ENCODE measurements around the gene PTEN. TPM values are rescaled to one million over a fixed set of nuclear protein-coding genes. Genes with fewer than 3 reads are reported as not detected.

PTEN gene
- total RNA-seq, 1 donor from 2014 or later: 64.9 TPM

DNA sequence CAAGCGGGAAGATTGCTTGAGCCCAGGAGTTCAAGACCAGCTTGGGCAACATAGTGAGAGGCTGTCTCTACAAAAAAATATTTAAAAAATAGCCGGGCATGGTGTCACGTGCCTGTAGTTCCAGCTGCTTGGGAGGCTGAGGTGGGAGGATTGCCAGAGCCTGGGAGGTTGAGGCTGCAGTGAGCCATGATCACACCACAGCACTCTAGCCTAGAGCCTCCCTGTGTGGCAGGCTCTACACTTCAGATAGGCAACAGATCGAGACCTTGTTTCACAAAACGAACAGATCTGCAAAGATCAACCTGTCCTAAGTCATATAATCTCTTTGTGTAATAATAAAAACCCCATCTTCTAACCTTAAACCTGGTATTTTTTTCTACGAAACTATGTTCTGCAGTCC, 76.8 kb downstream of the PTEN start:
- H2AFZ ChIP-seq (replicated peaks): no peak overlapping the region
- no peak for TF ChIP-seq EZH2 (IDR thresholded peaks at IDR 0.05)
- H4K20me1 ChIP-seq (ENCODE audit: low read depth): no peaks in the 10 kb centered on the region
- H3K9ac ChIP-seq: no peak overlapping the region
- H3K27me3 ChIP-seq: no peaks in the 10 kb centered on the region
- no peak overlapping the region for H3K4me3 ChIP-seq
- H3K79me2 ChIP-seq (ENCODE audit: low read depth): no peaks in the 10 kb centered on the region
- no peaks in the 10 kb centered on the region for H3K27me3 Mint-ChIP-seq (ENCODE audit: insufficient read depth, low read depth)
- no peaks in the 10 kb centered on the region for H3K9me3 ChIP-seq (ENCODE audit: low read depth)
- peaks cover 19% of the 10 kb centered on the region for H3K36me3 Mint-ChIP-seq
- no peak overlapping the region for H3K4me3 Mint-ChIP-seq
- no peaks in the 10 kb centered on the region for H3K4me1 Mint-ChIP-seq
- H3K4me2 ChIP-seq: no peak overlapping the region
- no peaks in the 10 kb centered on the region for H3K4me1 ChIP-seq
- H3K36me3 ChIP-seq: peaks cover 6% of the 10 kb centered on the region
- DNase-seq (ENCODE audit: low spot score): no peak
- no peak overlapping the region for H3K27ac ChIP-seq
- no peak overlapping the region for H3K27ac Mint-ChIP-seq
- H3F3A ChIP-seq (ENCODE audit: low read depth): no peaks in the 10 kb centered on the region
- H3K9me3 Mint-ChIP-seq: no peaks in the 10 kb centered on the region

DNA sequence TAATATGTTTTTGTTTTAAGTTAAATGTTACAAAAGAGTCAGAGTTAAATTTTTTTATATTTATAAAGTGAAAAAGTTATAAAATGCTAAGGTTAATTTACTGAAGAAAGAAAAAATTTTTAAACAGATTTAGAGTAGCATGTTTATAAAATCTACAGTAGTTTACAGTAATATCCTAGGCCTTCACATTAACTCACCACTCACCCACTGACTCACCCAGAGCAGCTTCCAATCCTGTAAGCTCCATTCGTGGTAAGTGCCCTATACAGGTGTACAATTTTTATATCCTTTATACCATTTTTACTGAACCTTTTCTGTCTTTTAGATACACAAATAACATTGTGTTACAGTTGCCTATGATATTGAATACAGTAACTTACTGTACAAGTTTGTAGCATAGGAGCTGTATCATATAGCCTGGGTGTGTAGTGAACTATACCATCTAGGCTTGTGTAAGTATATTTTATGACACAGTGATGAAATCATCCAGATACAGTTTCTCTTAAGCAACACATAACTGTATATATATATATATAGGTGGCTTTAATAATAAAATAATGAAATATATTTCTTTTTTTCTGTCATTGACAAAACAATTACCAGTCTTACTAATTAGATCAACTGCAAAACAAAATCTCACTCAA, 79.6 kb downstream of the PTEN start:
- Histone ChIP-seq H3K9ac (no peak overlapping the region), H3K27me3 (no peaks in the 10 kb centered on the region), H3K36me3 (peaks cover under 1% of the 10 kb centered on the region), H3K4me3 (no peak overlapping the region), H3K9me3 (ENCODE audit: low read depth) (no peaks in the 10 kb centered on the region), H3K4me2 (no peak overlapping the region), H2AFZ (replicated peaks) (no peak overlapping the region), H4K20me1 (ENCODE audit: low read depth) (no peaks in the 10 kb centered on the region), H3K27ac (no peak overlapping the region), H3K4me1 (no peaks in the 10 kb centered on the region), H3K79me2 (ENCODE audit: low read depth) (no peaks in the 10 kb centered on the region), H3F3A (ENCODE audit: low read depth) (no peaks in the 10 kb centered on the region)
- no peak for DNase-seq (ENCODE audit: low spot score)
- no peaks in the 10 kb centered on the region for H3K4me1 Mint-ChIP-seq
- no peaks in the 10 kb centered on the region for H3K9me3 Mint-ChIP-seq
- H3K4me3 Mint-ChIP-seq: no peak overlapping the region
- TF ChIP-seq EZH2phosphoT487 (IDR thresholded peaks at IDR 0.05) (no peak), EZH2 (IDR thresholded peaks at IDR 0.05) (no peak), CTCF (IDR thresholded peaks at IDR 0.05) (no peak)
- H3K36me3 Mint-ChIP-seq: peaks cover 20% of the 10 kb centered on the region
- H3K27me3 Mint-ChIP-seq (ENCODE audit: insufficient read depth, low read depth): no peaks in the 10 kb centered on the region
- H3K27ac Mint-ChIP-seq: no peak overlapping the region

- Mint-ChIP-seq H3K27me3 (ENCODE audit: insufficient read depth, low read depth) (no peaks in the 10 kb centered on the region), H3K36me3 (peaks cover 18% of the 10 kb centered on the region), H3K27ac (no peak overlapping the region), H3K9me3 (no peaks in the 10 kb centered on the region), H3K4me1 (no peaks in the 10 kb centered on the region), H3K4me3 (no peak overlapping the region)
- Histone ChIP-seq H2AFZ (replicated peaks) (no peak overlapping the region), H3K79me2 (ENCODE audit: low read depth) (no peaks in the 10 kb centered on the region), H3K36me3 (no peaks in the 10 kb centered on the region), H3K4me2 (no peak overlapping the region), H3K9ac (no peak overlapping the region), H3K27me3 (no peaks in the 10 kb centered on the region), H3K27ac (no peak overlapping the region), H3K4me1 (no peaks in the 10 kb centered on the region), H3K9me3 (ENCODE audit: low read depth) (no peaks in the 10 kb centered on the region), H3F3A (ENCODE audit: low read depth) (no peaks in the 10 kb centered on the region), H4K20me1 (ENCODE audit: low read depth) (no peaks in the 10 kb centered on the region), H3K4me3 (no peak overlapping the region)
- TF ChIP-seq EZH2phosphoT487 (IDR thresholded peaks at IDR 0.05): no peak
- TF ChIP-seq CTCF (IDR thresholded peaks at IDR 0.05): no peak
- TF ChIP-seq EZH2 (IDR thresholded peaks at IDR 0.05): no peak
- DNase-seq (ENCODE audit: low spot score): no peak
Measured at GRCh38 chr10:87945984-87946383, 82.6 kb downstream of the PTEN start.

DNA sequence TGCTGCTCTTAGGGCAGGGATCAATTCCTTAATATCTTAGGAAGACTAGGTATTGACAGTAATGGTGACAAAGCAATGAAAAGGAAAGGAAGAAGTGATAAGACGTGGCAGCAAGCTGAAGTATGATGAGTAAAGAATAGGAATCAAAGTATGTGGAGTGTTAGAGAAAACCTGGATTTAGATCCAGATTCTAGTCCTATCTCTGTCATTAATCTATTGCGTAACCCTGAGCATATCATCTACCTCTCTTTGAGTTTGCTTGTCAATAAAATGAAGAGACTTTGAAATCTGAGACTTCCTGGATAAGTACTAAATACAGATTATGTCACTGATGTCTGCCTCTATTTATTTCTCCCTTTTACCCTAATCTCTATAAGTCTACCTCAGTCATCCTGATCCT, 89.2 kb downstream of the PTEN start:
- Mint-ChIP-seq H3K4me3 (no peak overlapping the region), H3K9me3 (no peaks in the 10 kb centered on the region), H3K36me3 (peaks cover 19% of the 10 kb centered on the region), H3K27ac (no peak overlapping the region), H3K4me1 (no peaks in the 10 kb centered on the region), H3K27me3 (ENCODE audit: insufficient read depth, low read depth) (no peaks in the 10 kb centered on the region)
- H4K20me1 ChIP-seq (ENCODE audit: low read depth): no peaks in the 10 kb centered on the region
- H3K4me2 ChIP-seq: no peak overlapping the region
- H3K27ac ChIP-seq: no peak overlapping the region
- H3F3A ChIP-seq (ENCODE audit: low read depth): no peaks in the 10 kb centered on the region
- TF ChIP-seq EZH2 (IDR thresholded peaks at IDR 0.05) (no peak), CTCF (IDR thresholded peaks at IDR 0.05) (no peak), EZH2phosphoT487 (IDR thresholded peaks at IDR 0.05) (no peak)
- no peaks in the 10 kb centered on the region for H3K79me2 ChIP-seq (ENCODE audit: low read depth)
- no peaks in the 10 kb centered on the region for H3K27me3 ChIP-seq
- no peaks in the 10 kb centered on the region for H3K9me3 ChIP-seq (ENCODE audit: low read depth)
- H3K9ac ChIP-seq: no peak overlapping the region
- no peak overlapping the region for H3K4me3 ChIP-seq
- H3K36me3 ChIP-seq: peaks cover 12% of the 10 kb centered on the region
- no peaks in the 10 kb centered on the region for H3K4me1 ChIP-seq
- no peak overlapping the region for H2AFZ ChIP-seq (replicated peaks)
- no peak for DNase-seq (ENCODE audit: low spot score)
